Measurements from ENCODE around the gene GAS7. TPM values are rescaled to one million over a fixed set of nuclear protein-coding genes. Genes with fewer than 3 reads are reported as not detected.

GAS7 gene
- total RNA-seq, 1 donor from 2014 or later, result 2.0 TPM

DNA sequence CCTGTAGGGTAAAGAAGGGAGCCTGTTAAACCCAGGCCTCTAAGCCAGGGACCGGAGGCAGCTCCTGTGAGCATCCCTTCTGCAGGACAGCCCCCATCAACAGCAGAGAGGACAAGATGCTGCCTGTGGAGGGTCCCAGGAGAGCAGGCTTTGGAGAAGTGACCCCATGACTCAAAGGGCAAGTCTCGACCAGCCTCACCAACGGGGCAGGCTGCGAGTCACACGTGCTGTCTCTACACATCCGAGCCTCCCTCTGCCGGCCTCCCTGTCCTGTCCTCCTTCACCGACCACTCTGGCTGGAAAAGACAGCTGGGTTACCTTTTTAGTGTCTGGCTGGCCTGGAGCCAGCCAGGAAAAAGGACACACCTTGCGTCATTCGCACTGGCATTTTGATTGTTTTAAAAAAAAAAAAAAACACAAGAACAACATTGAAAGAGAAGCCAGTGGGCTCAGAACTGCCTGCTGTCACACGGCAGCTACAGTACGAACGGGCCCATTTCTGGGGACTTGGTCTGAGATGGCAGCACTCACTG is 218.9 kb downstream of the GAS7 start:
- H3K27me3 Mint-ChIP-seq (ENCODE audit: unreplicated experiment), result no peaks in the 10 kb centered on the region
- no peaks in the 10 kb centered on the region for H3K36me3 Mint-ChIP-seq (ENCODE audit: unreplicated experiment)
- no peak overlapping the region for H3K27ac Mint-ChIP-seq (ENCODE audit: unreplicated experiment)
- H3K4me1 Mint-ChIP-seq (ENCODE audit: low read depth, unreplicated experiment), result no peaks in the 10 kb centered on the region
- TF ChIP-seq, protein P1, sequence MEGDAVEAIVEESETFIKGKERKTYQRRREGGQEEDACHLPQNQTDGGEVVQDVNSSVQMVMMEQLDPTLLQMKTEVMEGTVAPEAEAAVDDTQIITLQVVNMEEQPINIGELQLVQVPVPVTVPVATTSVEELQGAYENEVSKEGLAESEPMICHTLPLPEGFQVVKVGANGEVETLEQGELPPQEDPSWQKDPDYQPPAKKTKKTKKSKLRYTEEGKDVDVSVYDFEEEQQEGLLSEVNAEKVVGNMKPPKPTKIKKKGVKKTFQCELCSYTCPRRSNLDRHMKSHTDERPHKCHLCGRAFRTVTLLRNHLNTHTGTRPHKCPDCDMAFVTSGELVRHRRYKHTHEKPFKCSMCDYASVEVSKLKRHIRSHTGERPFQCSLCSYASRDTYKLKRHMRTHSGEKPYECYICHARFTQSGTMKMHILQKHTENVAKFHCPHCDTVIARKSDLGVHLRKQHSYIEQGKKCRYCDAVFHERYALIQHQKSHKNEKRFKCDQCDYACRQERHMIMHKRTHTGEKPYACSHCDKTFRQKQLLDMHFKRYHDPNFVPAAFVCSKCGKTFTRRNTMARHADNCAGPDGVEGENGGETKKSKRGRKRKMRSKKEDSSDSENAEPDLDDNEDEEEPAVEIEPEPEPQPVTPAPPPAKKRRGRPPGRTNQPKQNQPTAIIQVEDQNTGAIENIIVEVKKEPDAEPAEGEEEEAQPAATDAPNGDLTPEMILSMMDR (IDR thresholded peaks at IDR 0.05; ENCODE audit: partially characterized antibody, unreplicated experiment), result no peak
- no peaks in the 10 kb centered on the region for H3K9me3 Mint-ChIP-seq (ENCODE audit: unreplicated experiment)
- no peak overlapping the region for H3K4me3 Mint-ChIP-seq (ENCODE audit: unreplicated experiment)
- no peak for DNase-seq

GRCh38 chr17:9977180-9977575 is 221.2 kb downstream of the GAS7 start:
- no peak overlapping the region for H3K27ac Mint-ChIP-seq (ENCODE audit: unreplicated experiment)
- peaks cover 1% of the 10 kb centered on the region for H3K27me3 Mint-ChIP-seq (ENCODE audit: unreplicated experiment)
- H3K4me1 Mint-ChIP-seq (ENCODE audit: low read depth, unreplicated experiment), result no peaks in the 10 kb centered on the region
- TF ChIP-seq, protein P1 (IDR thresholded peaks at IDR 0.05; ENCODE audit: partially characterized antibody, unreplicated experiment), result no peak
- no peak for DNase-seq
- no peak overlapping the region for H3K4me3 Mint-ChIP-seq (ENCODE audit: unreplicated experiment)
- H3K9me3 Mint-ChIP-seq (ENCODE audit: unreplicated experiment), result no peaks in the 10 kb centered on the region
- H3K36me3 Mint-ChIP-seq (ENCODE audit: unreplicated experiment), result no peaks in the 10 kb centered on the region

- TF ChIP-seq, protein P1 (IDR thresholded peaks at IDR 0.05; ENCODE audit: partially characterized antibody, unreplicated experiment), result no peak
- Mint-ChIP-seq H3K4me3 (ENCODE audit: unreplicated experiment) (no peak overlapping the region), H3K27ac (ENCODE audit: unreplicated experiment) (no peak overlapping the region), H3K9me3 (ENCODE audit: unreplicated experiment) (no peaks in the 10 kb centered on the region), H3K36me3 (ENCODE audit: unreplicated experiment) (no peaks in the 10 kb centered on the region), H3K27me3 (ENCODE audit: unreplicated experiment) (peaks cover 1% of the 10 kb centered on the region), H3K4me1 (ENCODE audit: low read depth, unreplicated experiment) (no peaks in the 10 kb centered on the region)
- DNase-seq, result no peak
These were observed 221.9 kb downstream of the GAS7 start for GRCh38 chr17:9976283-9977179.

GRCh38 chr17:9974448-9975381 is 223.7 kb downstream of the GAS7 start:
- DNase-seq, result no peak
- TF ChIP-seq, protein P1 (IDR thresholded peaks at IDR 0.05; ENCODE audit: partially characterized antibody, unreplicated experiment), result no peak
- Mint-ChIP-seq H3K4me3 (ENCODE audit: unreplicated experiment) (no peak overlapping the region), H3K4me1 (ENCODE audit: low read depth, unreplicated experiment) (no peaks in the 10 kb centered on the region), H3K9me3 (ENCODE audit: unreplicated experiment) (no peaks in the 10 kb centered on the region), H3K36me3 (ENCODE audit: unreplicated experiment) (no peaks in the 10 kb centered on the region), H3K27ac (ENCODE audit: unreplicated experiment) (no peak overlapping the region), H3K27me3 (ENCODE audit: unreplicated experiment) (peaks cover 1% of the 10 kb centered on the region)

Measured in glutamatergic neuron (in vitro differentiated cells).